RPMI7951 (cell line): ENCODE data around the gene NQO1. TPM values are rescaled to one million over a fixed set of nuclear protein-coding genes. Genes with fewer than 3 reads are reported as not detected.
A peak's percentile ranks its signal among the peaks of the same experiment; 100 is the strongest.
"Not testable (repeated sequence)": the region's sequence is repeated elsewhere in the genome, so short reads cannot be mapped to it uniquely, and the experiment has no call there.

ENCODE experiments used
- DNase-seq: peaks from one replicate; pipeline ENCODE4 v3.0.0-alpha.2; 2012; ENCODE audit warnings: low read depth
- total RNA-seq: library from RNA; depleted of rRNA; stranded (reverse); fragments of >200 nt; shearing (Covaris generic); gene quantifications from 2 replicates; pipeline ENCODE4 v1.2.3, GENCODE V29; 2014; rRNA removed

Gene NQO1
- 2,459 and 2,684 TPM in 2 replicates for total RNA-seq

- peak; percentile 99 for DNase-seq
These were observed at the start of gene NQO1 for GRCh38 chr16:69726313-69727060. Gene NQO1, minus strand, starts transcription at chr16:69726560. Its CDS starts 121 bp downstream, at chr16:69726439.

- no peak for DNase-seq
These were observed 49.2 kb upstream of the NQO1 start for GRCh38 chr16:69775563-69775962.

GRCh38 chr16:69773260-69773947 lies 47.0 kb upstream of the NQO1 start:
- no peak for DNase-seq

- DNase-seq: no peak
These were observed 45.2 kb upstream of the NQO1 start for GRCh38 chr16:69771651-69771967.

GRCh38 chr16:69769404-69769803 lies 43.0 kb upstream of the NQO1 start:
- DNase-seq: no peak

- no peak for DNase-seq
These were observed 42.3 kb upstream of the NQO1 start for GRCh38 chr16:69768666-69769065.

- no peak for DNase-seq
These were observed 41.3 kb upstream of the NQO1 start for GRCh38 chr16:69767459-69768229.

- DNase-seq: no peak
These were observed 37.2 kb upstream of the NQO1 start for GRCh38 chr16:69763599-69763942.

- peak; percentile 18 for DNase-seq
These were observed 36.6 kb upstream of the NQO1 start for GRCh38 chr16:69762814-69763598.

- DNase-seq: peak; percentile 61
These were observed 35.8 kb upstream of the NQO1 start, which contains the start of gene WWP2 for GRCh38 chr16:69761983-69762813. Gene WWP2, plus strand, starts transcription at chr16:69762332. Its CDS starts 24,679 bp downstream, at chr16:69787011.

- DNase-seq: not testable (repeated sequence)
These were observed 31.0 kb upstream of the NQO1 start for GRCh38 chr16:69757375-69757774.

GRCh38 chr16:69756705-69757104 lies 30.3 kb upstream of the NQO1 start:
- DNase-seq: no peak

- peak; percentile 92 for DNase-seq
These were observed 28.3 kb upstream of the NQO1 start, which contains the start of gene NOB1 for GRCh38 chr16:69754469-69755310. Gene NOB1, minus strand, starts transcription at chr16:69754926. Its CDS starts 16 bp downstream, at chr16:69754910.

GRCh38 chr16:69754143-69754468 lies 27.7 kb upstream of the NQO1 start:
- no peak for DNase-seq

GRCh38 chr16:69748694-69749345 lies 22.5 kb upstream of the NQO1 start:
- no peak for DNase-seq

GRCh38 chr16:69747115-69747514 lies 20.8 kb upstream of the NQO1 start:
- DNase-seq: no peak

- DNase-seq: no peak
These were observed 19.6 kb upstream of the NQO1 start for GRCh38 chr16:69745959-69746358.

GRCh38 chr16:69745232-69745612 lies 18.9 kb upstream of the NQO1 start:
- no peak for DNase-seq
